Measurements from ENCODE around the gene PDLIM7. TPM values are rescaled to one million over a fixed set of nuclear protein-coding genes. Genes with fewer than 3 reads are reported as not detected.

The PDLIM7 gene
- total RNA-seq, 1 donor = 91.4 TPM

GRCh38 chr5:177459819-177460628, 37.4 kb downstream of the PDLIM7 start:
- no peak overlapping the region for H3K4me3 ChIP-seq (ENCODE audit: low read depth, low read length)
- DNase-seq (ENCODE audit: low read depth) = no peak
- no peak for TF ChIP-seq CTCF (IDR thresholded peaks at IDR 0.05; ENCODE audit: insufficient read depth, low read length)

GRCh38 chr5:177459357-177459756, 38.0 kb downstream of the PDLIM7 start:
- DNase-seq (ENCODE audit: low read depth) = no peak
- TF ChIP-seq CTCF (IDR thresholded peaks at IDR 0.05; ENCODE audit: insufficient read depth, low read length) = no peak

DNA sequence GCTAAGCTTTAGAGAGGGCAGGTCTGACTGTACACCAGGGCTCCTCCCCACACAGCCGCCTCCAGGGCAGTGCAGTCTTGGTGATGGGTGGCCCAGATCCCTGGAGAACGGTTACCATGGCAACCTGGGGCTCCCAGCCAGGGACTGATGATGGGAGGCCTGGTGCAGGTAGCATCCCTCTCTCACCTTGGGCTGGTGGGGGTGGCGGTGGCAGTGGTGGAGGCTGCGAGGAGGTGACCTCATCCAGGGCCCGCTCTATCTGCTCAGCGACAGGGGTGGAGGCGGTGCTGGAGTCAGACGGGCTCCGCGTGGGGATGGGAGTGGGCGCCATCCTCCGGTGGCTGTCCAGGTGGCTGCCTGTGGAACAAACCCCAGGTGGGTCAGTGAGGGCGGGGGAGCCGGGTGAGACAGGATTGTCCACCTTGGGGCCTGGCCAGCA, 38.5 kb downstream of the PDLIM7 start:
- DNase-seq (ENCODE audit: low read depth) = no peak
- no peak for TF ChIP-seq CTCF (IDR thresholded peaks at IDR 0.05; ENCODE audit: insufficient read depth, low read length)
- no peak overlapping the region for H3K4me3 ChIP-seq (ENCODE audit: low read depth, low read length)

More at GRCh38 chr5:177459357-177459756, 38.0 kb downstream of the PDLIM7 start:
- H3K4me3 ChIP-seq (ENCODE audit: low read depth, low read length) = no peak overlapping the region

DNA sequence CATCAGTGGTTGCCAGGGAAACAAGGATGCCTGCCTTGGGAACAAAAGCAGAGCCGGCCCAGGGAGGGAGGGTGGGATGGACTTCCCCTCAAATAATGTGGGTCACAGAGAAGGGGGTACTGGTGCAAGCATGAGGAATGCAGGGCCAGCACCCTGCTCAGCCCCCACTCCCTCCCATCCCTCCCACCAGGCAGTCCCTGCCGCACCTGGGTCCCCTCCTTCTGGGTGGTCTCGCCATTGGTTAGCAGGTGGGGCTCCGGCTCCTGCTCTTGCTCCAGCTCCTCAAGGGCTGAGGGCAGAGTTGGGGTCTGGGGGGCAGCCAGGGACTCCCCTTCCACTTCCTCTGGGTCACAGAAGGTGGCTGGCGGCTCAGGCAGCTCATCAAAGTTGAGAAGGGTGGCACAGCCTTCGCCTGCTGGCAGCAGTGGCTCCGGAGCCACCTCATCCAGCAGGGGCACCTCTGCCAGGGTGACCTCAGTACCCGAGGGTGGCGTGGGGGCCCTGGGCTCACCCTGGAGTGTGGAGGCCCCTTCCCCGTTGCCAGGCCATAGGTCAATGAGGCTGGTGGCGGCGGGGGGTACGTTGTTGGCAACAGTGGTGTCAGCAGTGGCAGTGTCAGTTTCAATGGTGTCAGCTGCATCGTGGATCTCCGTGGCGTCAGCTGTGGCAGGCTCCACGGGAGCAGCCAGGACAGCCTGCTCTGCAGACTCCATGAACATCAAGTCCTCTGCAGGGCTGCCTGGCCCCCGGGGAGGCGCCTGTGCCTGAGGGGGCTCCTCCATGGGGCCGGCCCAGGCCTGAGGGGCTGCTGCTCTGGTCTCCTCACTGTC, 39.3 kb downstream of the PDLIM7 start:
- no peak overlapping the region for H3K4me3 ChIP-seq (ENCODE audit: low read depth, low read length)
- TF ChIP-seq CTCF (IDR thresholded peaks at IDR 0.05; ENCODE audit: insufficient read depth, low read length) = no peak

DNA sequence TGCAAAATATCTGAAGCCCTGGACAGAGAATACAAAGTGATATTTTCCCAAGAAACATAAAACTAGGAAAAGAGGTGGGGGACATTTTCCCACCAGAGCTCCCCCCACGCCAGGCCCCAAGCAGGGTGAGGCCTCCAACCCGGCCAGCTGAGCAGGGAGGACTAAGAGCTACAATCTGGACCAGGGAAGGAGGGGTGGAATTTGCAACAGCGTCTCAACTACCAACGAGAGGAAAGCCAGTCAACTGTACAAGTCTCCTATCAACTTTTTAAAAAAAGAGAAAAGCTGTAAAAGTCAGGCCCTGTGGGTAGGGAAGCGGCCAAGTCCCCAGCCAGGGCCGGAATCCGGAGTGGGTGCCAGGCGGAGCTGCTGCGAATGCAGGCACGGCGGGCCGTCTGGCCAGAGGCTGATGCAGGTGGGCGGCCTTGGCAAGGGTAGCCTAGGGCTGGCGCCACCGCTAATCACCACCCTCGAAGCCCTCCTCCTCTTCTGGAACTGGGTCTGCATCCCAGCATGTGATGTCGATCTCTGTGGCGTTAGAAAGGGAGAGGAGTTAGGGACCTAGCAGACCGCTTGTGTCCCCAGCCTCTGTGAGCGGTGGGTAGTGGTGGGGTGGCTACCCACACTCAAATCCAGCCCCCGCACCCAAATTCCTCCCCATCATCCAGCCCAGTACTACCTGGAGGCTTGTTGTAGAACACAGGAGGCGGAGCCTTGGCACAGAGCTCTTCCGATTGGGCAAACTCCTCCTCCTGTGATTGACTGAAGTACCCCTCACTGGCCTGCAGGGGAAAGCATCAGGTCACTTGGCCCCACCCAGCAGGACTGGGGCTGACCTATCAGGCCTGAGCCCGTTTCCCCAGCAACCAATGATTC, 40.2 kb downstream of the PDLIM7 start:
- DNase-seq (ENCODE audit: low read depth) = peak; percentile 95
- TF ChIP-seq CTCF (IDR thresholded peaks at IDR 0.05; ENCODE audit: insufficient read depth, low read length) = peak; percentile 81
- no peak overlapping the region for H3K4me3 ChIP-seq (ENCODE audit: low read depth, low read length)

More for the DNA sequence above, 39.3 kb downstream of the PDLIM7 start:
- DNase-seq (ENCODE audit: low read depth) = no peak

GRCh38 chr5:177456591-177456964, 40.8 kb downstream of the PDLIM7 start:
- no peak for TF ChIP-seq CTCF (IDR thresholded peaks at IDR 0.05; ENCODE audit: insufficient read depth, low read length)
- no peak for DNase-seq (ENCODE audit: low read depth)
- no peak overlapping the region for H3K4me3 ChIP-seq (ENCODE audit: low read depth, low read length)
